GM18499 (cell line): ENCODE data around the gene SSR4.

Source experiments
- ATAC-seq: cut with Tn5 transposase; IDR thresholded peaks from one replicate; pipeline ENCODE4 v1.9.1; 2021; ENCODE audit warnings: moderate number of reproducible peaks; ENCODE audit not compliant: insufficient read depth, unreplicated experiment

The SSR4 gene

GRCh38 chrX:153769158-153769864 lies 25.2 kb upstream of the SSR4 start:
- ATAC-seq, result no peak

- no peak for ATAC-seq
Measured at GRCh38 chrX:153769865-153770600, 24.4 kb upstream of the SSR4 start.

GRCh38 chrX:153770601-153771414 lies 23.7 kb upstream of the SSR4 start:
- no peak for ATAC-seq

GRCh38 chrX:153771415-153772315 lies 22.8 kb upstream of the SSR4 start:
- ATAC-seq, result no peak

GRCh38 chrX:153772316-153773217 lies 21.9 kb upstream of the SSR4 start:
- ATAC-seq, result no peak

GRCh38 chrX:153773218-153773611 lies 21.3 kb upstream of the SSR4 start:
- ATAC-seq, result no peak

- ATAC-seq, result no peak
Measured at GRCh38 chrX:153773741-153774575, 20.5 kb upstream of the SSR4 start.

- ATAC-seq, result no peak
Measured at GRCh38 chrX:153774576-153775292, 19.7 kb upstream of the SSR4 start.

GRCh38 chrX:153775293-153776119 lies 19.0 kb upstream of the SSR4 start:
- no peak for ATAC-seq

GRCh38 chrX:153776120-153776599 lies 18.3 kb upstream of the SSR4 start:
- ATAC-seq, result no peak

- no peak for ATAC-seq
Measured at GRCh38 chrX:153776611-153777045, 17.8 kb upstream of the SSR4 start.

GRCh38 chrX:153777261-153778090 lies 17.0 kb upstream of the SSR4 start:
- no peak for ATAC-seq

- ATAC-seq, result no peak
Measured at GRCh38 chrX:153778181-153778580, 16.3 kb upstream of the SSR4 start.

GRCh38 chrX:153778684-153779101 lies 15.8 kb upstream of the SSR4 start:
- no peak for ATAC-seq

- ATAC-seq, result no peak
Measured at GRCh38 chrX:153779891-153780677, 14.4 kb upstream of the SSR4 start.
